DMS79 (cell line): Measurements from ENCODE around the gene NLGN2.
A peak's percentile ranks its signal among the peaks of the same experiment; 100 is the strongest.

ENCODE experiments used
- DNase-seq: peaks from one replicate; lab custom pipeline; 2025; lab: John Stamatoyannopoulos, UW

The NLGN2 gene

DNA sequence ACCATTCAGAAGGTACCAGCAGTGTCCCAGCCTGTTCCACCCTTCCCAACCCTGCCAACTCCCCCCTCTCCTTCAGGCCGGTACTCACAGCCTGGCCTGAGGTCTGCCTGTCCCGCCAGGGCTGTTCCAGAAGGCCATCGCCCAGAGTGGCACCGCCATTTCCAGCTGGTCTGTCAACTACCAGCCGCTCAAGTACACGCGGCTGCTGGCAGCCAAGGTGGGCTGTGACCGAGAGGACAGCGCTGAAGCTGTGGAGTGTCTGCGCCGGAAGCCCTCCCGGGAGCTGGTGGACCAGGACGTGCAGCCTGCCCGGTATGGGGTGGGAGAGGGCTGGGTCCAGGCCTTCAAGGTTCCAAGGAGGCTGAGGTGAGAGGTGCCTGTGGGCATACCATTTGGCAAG, 7.2 kb downstream of the NLGN2 start:
- DNase-seq = no peak

DNA sequence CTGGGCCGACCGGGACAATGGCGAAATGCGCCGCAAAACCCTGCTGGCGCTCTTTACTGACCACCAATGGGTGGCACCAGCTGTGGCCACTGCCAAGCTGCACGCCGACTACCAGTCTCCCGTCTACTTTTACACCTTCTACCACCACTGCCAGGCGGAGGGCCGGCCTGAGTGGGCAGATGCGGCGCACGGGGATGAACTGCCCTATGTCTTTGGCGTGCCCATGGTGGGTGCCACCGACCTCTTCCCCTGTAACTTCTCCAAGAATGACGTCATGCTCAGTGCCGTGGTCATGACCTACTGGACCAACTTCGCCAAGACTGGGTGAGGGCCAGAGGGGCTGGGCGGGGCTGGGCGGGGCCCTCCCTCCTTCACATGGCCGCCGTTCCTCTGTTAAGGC, 8.1 kb downstream of the NLGN2 start:
- no peak for DNase-seq

DNA sequence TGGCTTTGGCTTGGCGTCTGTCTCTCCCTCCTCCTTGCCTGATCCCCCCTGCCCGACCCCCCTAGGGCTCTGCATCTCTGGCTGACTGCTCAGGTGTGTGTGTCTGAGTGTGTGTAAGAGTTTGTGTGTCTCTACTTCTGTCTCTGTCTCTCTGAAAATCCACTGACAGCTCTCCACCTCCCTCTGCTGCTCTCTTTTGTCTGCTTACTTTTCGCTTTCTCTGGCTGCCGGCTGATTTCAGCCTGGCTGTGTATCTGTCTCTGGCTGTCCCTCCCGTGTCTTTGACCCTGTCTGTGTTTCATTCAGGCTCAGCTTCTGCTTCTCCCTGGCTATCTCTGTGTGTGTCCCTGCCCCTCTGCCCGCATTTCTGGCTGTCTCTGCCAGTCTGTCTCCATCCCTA, 8.7 kb downstream of the NLGN2 start:
- DNase-seq = no peak

GRCh38 chr17:7417056-7417655, 9.5 kb downstream of the NLGN2 start:
- no peak for DNase-seq

DNA sequence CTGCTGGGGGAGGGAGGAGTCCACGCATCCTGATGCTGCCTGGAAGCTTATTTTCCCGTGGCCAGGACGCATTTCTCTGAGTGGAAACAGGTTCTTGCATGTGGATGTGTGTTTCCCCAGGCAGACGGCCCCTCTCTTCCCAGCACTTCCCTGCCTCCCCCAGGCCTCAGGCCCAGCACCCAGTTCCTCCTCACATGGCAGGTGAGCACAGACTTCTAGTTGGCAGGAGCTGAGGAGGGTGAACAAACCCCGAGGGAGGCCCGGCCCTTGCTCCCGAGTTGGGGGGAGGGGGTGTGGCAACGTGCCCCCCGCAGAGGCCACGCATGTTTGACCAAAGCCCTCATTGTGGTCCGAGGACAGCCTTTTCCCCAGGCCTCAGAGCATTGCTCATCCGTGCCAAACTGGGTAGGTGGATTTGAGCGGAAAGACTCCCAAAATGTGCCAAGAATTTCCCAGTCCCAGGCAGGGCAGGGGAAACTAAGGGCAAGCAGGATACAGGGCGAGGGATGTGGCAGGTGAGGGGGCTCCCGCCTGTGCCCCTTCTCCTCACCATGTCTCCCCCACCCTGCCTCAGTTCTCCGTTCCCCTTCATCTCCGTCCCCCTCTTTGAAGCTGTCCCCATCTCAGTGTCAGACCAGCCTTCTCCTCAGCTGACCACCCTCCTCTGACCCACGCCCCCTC, 11.0 kb downstream of the NLGN2 start:
- no peak for DNase-seq

GRCh38 chr17:7419819-7420610, 12.4 kb downstream of the NLGN2 start, which contains the start of gene SPEM1:
Gene SPEM1 (plus strand): TSS chr17:7420324. CDS start chr17:7420385, 61 bp downstream.
- DNase-seq = no peak

GRCh38 chr17:7421186-7421585, 13.5 kb downstream of the NLGN2 start:
- no peak for DNase-seq

- DNase-seq = no peak
These were observed 16.0 kb downstream of the NLGN2 start for GRCh38 chr17:7423679-7424078.

DNA sequence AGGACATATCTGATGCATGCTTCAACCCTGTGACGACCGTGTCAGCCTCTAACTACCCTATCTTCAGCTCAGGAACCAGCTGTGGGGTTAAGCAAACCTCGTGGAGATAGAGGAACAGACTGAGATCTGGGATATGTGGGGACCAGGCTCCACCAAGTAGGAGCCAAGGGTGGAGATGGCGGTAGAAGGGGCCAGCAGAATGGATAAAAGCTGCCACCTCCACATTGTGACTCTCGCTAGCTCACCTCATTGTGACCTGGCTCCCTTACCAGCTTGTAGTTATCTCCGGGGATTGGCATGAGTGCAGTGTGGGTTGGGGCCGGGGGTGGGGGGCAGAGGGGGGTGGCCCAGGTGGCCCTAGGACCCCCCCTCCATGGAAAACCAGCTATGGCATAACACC, 17.7 kb downstream of the NLGN2 start, which contains the start of gene SPEM2:
TSS of gene SPEM2 (plus strand) at position 301 of the 400 bp plus-strand sequence. CDS start at position 374, 73 bp downstream.
- no peak for DNase-seq

DNA sequence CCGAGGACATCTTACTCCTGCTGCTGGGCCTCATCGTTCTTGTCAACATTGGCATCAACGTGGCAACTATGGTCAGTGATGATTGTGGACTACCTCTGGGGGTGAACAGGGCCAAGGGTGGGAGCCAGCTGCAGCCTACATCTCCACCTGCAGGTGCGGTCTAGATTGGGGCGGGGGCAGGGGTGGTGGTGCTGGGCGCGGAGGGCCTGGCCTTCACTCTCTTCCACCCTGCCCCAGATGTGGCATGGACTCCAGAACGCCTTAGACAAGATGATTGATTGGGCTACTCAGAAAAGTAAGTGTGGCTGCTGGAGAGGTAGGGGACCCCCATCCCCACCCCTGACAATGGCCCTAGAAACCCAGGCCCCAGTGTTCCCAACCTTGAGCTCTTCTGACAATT, 18.1 kb downstream of the NLGN2 start:
- no peak for DNase-seq

DNA sequence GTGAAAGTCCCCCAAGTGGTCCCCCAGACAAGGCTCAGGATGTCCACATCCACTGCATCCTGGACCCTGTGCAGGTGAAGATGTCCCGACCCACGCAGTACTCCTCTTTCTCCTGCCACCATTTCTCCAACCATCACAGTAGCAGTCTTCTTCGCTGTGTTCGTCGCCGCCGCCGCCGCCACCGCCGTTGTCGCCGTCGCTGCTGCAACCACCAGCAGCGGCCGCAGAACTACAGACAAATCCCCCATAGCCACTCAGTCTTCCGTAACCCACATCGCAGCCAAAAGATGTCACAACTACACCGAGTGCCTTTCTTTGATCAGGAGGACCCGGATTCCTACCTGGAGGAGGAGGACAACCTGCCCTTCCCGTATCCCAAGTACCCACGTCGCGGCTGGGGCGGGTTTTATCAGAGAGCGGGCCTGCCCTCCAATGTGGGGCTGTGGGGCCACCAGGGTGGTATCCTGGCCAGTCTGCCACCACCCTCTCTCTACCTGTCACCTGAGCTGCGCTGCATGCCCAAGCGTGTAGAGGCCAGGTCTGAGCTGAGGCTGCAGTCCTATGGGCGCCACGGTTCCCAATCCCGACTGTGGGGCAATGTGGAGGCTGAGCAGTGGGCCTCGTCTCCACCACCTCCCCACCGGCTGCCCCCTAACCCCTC, 18.7 kb downstream of the NLGN2 start:
- DNase-seq = no peak

GRCh38 chr17:7426896-7427489, 19.3 kb downstream of the NLGN2 start:
- no peak for DNase-seq

- DNase-seq = no peak
These were observed 19.9 kb downstream of the NLGN2 start for GRCh38 chr17:7427549-7427948.

DNA sequence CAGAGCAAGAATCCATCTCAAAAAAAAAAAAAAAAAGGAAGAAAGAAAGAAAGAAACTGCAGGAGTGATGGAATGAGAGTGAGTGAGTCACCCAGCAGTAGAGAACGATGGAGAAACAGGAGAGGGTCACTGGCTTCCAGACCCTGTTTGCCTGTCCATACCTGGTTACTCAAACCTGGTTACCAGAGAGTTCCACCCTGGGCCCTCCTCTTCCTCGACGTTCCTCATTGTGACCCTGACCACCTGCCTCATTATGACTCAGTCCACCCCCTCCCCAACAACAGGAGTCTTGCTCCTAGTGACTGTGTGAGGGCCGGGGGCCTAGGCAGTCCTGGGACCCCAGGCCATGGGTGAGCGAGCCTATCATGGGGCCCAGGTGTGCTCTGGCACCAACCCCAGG, 20.9 kb downstream of the NLGN2 start, which contains the start of gene SPEM3:
TSS of gene SPEM3 (plus strand) at position 301 of the 400 bp plus-strand sequence. CDS start at position 347, 46 bp downstream.
- no peak for DNase-seq

- no peak for DNase-seq
These were observed 22.1 kb downstream of the NLGN2 start for GRCh38 chr17:7429722-7430121.

- DNase-seq = no peak
These were observed 23.6 kb downstream of the NLGN2 start for GRCh38 chr17:7431231-7431630.

GRCh38 chr17:7432296-7432695, 24.7 kb downstream of the NLGN2 start:
- DNase-seq = no peak

GRCh38 chr17:7435676-7436555, 28.3 kb downstream of the NLGN2 start:
- DNase-seq = no peak

DNA sequence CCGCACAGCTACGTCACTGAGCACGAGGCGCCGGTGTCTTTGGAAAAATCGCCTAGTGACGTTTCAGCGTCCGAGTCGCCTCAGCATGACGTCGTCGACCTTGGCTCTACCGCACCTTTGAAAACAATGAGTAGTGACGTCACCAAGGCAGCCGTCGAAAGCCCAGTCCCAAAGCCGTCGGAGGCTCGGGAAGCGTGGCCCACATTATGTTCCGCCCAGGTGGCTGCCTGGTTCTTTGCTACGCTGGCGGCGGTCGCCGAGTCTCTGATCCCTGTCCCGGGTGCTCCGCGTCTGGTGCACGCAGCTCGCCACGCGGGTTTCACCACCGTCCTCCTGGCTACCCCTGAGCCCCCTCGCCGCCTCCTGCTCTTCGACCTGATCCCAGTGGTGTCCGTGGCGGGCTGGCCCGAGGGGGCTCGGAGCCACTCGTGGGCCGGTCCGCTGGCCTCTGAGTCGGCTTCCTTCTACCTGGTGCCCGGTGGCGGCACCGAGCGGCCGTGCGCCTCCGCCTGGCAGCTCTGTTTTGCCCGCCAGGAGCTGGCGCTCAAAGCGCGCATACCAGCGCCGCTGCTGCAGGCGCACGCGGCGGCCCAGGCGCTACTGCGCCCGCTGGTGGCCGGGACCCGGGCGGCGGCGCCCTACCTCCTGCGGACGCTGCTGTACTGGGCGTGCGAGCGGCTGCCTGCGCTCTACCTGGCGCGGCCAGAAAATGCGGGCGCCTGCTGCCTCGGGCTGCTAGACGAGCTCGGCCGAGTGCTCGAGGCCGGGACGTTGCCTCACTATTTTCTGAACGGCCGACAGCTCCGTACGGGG, 29.1 kb downstream of the NLGN2 start:
- peak; percentile 54 for DNase-seq

- DNase-seq = no peak
These were observed 29.8 kb downstream of the NLGN2 start for GRCh38 chr17:7437369-7437863.
